Keratinocyte (primary cell): ENCODE results near the gene ZKSCAN1.

Experiments
- CTCF ChIP-seq, 3 experiments: IDR thresholded peaks in 1 of 3; conservative IDR thresholded peaks in 1 of 3; optimal IDR thresholded peaks in 1 of 3; 2 replicates in 2 of 3; 3 replicates in 1 of 3; pipeline versions ENCODE3 to v1.5.1; 2011; ENCODE audit warnings: low read length in 3 of 3, mild to moderate bottlenecking in 3 of 3, moderate library complexity in 2 of 3, control low read depth in 1 of 3, inconsistent platforms in 1 of 3; ENCODE audit not compliant: insufficient read depth in 2 of 3; ENCODE audit errors: extremely low read depth in 1 of 3
- EZH2 ChIP-seq: IDR thresholded peaks from one replicate; pipeline ENCODE4 v1.6.1; 2012; ENCODE audit warnings: inconsistent platforms, mild to moderate bottlenecking, low read length, moderate library complexity

GRCh38 chr7:100082978-100083377, 67.6 kb downstream of the ZKSCAN1 start:
- TF ChIP-seq CTCF (optimal IDR thresholded peaks at IDR 0.05 in 1 of 3, IDR thresholded peaks at IDR 0.05 in 1 of 3, conservative IDR thresholded peaks at IDR 0.05 in 1 of 3; ENCODE audit: extremely low read depth in 1 of 3, insufficient read depth in 2 of 3, low read length in 3 of 3) (no peak), EZH2 (no peak)
